NCI-H146 treated with DMSO at 0.1 percent for 48 hours (cell line): Measurements from ENCODE around the gene DOP1A.
"Not testable (repeated sequence)": the region's sequence is repeated elsewhere in the genome, so short reads cannot be mapped to it uniquely, and the experiment has no call there.

Source experiments
- DNase-seq: peaks from one replicate; lab custom pipeline; 2025; ENCODE audit not compliant: unreplicated experiment; lab: John Stamatoyannopoulos, UW

DOP1A gene

DNA sequence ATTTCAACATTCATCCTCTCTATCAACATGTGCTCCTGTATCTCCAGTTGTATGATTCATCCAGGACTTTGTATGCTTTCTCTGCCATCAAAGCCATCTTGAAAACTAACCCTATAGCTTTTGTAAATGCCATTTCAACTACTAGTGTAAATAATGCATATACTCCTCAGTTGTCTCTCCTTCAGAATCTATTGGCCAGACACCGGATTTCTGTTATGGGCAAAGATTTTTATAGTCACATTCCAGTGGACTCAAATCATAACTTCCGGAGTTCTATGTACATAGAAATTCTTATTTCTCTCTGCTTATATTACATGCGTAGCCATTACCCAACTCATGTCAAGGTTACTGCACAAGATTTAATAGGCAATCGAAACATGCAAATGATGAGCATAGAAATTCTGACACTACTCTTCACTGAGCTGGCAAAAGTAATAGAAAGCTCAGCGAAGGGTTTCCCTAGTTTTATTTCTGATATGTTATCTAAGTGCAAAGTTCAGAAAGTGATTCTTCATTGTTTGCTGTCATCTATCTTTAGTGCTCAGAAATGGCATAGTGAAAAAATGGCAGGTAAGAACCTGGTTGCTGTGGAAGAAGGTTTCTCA, 70.7 kb downstream of the DOP1A start:
- no peak for DNase-seq

DNA sequence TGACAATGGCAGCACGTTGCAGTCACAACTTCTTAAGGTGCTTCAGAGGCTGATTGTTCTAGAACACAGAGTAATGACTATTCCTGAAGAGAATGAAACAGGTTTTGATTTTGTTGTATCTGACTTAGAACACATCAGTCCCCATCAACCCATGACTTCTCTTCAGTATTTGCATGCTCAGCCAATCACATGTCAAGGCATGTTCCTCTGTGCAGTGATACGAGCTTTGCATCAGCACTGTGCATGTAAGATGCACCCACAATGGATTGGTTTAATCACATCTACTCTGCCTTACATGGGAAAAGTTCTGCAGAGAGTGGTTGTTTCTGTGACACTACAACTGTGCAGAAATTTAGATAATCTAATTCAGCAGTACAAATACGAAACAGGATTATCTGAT, 71.3 kb downstream of the DOP1A start:
- DNase-seq: no peak

DNA sequence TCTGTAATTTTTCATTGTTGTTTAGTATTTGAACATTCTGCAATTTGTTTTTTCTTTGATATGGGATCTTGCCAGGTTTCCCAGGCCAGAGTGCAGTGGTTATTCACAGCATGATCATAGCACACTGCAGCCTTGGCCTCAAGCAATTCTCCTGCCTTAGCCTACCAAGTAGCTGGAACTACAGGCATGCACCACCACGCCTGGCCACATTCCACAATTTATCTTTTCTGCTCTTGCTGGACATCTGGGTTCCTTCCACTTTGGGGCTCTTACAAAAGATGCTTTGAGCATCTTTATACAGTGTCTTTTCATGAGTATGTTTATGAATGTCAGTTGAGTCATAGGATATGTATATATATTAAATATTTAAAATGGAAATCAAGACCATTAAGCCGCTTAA, 83.6 kb downstream of the DOP1A start:
- no peak for DNase-seq

DNA sequence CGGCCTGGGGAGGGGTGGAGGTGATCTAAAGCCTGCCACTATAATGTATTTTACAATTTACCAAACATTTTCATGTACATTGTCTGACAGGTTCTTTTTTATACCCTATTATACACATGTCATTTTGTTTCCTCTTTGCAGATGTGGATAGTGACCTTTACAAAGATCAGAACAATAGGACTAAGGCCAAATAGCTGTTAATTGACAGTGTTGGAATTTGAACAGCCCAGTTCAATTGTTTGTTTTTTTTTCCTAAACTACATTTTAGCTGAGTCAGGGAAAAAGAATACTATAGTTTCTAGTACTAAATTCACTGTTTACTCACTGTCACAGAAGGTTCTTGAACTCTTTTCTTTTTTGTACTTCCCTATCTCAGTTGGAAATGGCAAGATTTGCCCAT, 85.4 kb downstream of the DOP1A start:
- DNase-seq: no peak

- DNase-seq: peak; percentile 18
These were observed 86.5 kb downstream of the DOP1A start for GRCh38 chr6:83153883-83154521.

DNA sequence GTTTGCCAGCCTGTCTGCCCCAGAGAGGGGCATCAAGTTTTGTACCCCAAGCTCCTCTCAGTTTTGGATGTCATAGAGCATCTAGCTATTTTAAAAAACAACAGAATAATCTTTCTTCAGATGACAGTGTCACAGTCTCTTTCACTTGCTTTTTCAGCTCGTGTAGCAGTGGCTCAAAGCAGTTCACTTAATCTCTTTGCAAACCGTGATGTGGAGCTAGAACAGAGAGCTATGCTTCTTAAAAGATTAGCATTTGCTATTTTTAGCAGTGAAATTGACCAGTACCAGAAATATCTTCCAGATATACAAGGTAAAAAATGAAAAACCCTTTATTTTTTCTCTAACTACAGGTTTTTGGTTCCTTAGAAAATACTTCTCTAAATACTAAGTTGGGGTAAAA, 88.3 kb downstream of the DOP1A start:
- no peak for DNase-seq

DNA sequence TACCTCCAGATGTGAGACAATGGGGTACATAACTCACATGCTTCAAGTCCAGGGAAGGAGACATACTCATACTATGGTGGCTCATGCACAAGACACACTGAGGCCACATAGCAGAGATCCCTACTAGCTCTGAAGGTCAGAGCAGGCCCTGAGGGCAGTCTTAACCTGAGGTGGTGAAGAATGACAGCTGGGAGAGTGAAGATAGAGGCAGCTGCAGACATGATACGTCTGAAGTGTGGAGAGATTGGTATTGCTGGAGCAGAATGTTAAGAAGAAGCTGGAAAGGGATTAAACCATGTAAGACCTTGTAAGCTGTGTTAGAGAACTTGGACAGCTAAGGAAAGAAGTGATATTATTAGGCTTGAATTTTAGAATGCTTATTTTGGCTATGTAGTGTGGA, 92.7 kb downstream of the DOP1A start:
- no peak for DNase-seq

DNA sequence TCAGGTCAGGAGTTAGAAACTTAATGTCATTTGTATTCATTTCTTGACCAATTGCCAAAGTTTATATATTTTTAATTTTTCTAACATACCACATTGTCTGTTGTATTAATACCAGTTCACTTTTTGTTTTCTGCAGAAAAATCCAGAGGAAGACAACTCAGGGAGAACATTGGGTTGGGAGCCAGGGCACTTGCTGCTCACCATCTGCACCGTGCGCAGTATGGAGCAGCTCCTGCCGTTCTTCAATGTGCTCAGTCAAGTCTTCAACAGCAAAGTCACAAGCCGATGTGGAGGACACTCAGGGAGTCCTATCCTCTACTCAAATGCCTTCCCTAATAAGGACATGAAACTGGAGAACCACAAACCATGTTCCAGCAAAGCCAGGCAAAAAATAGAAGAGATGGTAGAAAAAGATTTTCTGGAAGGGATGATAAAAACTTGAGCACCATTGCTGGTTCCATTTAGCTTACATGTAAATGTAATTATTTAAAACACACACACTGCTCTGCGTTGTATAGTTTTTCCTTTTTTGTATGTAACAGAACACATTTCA, 100.3 kb downstream of the DOP1A start:
- no peak for DNase-seq

DNA sequence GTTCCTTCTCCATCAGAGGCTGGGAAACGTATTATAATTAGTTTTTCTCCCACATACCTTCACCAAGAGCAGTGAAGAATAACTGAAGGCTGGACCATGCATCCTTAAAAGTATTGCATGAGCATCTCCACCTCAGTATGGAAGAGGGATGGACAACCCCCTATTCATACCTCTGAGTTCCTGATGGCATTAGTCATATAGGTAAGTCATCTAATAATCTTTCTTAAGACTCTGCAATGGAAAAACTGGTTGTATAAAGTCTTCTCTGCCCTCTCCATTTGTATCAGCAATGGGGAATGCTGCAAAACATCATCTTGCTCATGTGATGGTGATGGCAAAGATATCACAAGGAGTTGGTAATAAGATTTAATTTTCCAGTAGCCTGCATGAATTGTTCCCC, 101.1 kb downstream of the DOP1A start:
- no peak for DNase-seq

DNA sequence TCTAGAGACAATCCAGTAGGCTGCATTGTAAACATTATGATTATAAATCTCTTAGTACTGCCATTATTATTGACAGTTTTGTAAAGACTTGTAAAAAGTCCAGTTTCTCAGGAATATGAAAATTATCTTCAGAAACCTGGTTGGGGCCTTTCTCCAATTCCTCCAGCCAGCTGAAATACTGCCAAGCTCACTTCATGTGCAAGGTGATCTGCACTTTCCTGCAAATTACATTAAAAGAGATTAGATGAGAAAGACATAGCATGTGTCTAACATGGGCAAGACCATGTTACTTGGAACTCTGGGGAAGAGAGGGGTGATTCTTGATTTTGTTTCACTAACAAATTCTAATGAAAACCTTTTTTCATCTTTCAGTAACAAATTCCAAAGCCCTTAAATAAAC, 101.6 kb downstream of the DOP1A start:
- DNase-seq: no peak

GRCh38 chr6:83169511-83169910, 102.0 kb downstream of the DOP1A start:
- DNase-seq: no peak

DNA sequence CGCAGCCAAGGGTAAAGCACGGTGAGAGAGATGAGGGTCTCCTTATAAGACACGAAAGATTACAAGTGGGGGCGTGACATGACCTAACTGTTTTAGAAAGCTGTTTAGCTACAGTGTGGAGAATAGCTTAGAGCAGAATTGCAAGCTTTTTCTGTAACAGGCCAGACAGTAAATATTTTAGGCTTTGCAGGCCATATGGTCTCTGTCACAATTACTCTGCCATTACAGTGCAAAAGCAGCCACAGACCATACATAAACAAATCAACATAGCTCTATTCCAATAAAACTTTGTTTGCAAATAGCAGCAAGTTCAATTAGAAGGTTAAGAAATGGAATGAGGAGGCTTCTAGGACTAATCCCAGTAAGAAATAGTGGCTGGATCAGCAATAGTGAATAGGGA, 108.8 kb downstream of the DOP1A start:
- no peak for DNase-seq

- no peak for DNase-seq
These were observed 113.0 kb downstream of the DOP1A start for GRCh38 chr6:83180426-83180950.

GRCh38 chr6:83182114-83182513, 114.6 kb downstream of the DOP1A start:
- DNase-seq: no peak

GRCh38 chr6:83183082-83183828, 115.8 kb downstream of the DOP1A start:
- no peak for DNase-seq

- DNase-seq: no peak
These were observed 117.6 kb downstream of the DOP1A start for GRCh38 chr6:83185096-83185495.

DNA sequence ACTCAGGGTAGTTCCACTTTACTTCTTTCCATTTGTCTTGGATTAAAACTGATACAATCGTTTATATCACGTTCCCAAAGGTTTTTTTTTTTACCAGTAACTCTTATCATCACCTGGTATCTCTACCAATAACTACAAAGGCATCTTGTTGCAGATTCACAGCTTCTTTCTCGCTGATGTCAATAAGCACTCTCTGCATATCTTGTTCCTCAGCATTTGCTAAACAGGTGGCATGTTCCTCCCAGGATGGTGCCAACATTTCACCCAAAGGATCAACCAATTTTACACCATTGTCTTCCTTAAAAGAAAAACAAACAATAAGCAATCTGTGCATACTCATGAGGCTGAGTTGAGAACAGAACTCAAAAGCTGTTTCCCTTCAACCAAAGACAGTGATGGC, 121.0 kb downstream of the DOP1A start:
- DNase-seq: no peak

DNA sequence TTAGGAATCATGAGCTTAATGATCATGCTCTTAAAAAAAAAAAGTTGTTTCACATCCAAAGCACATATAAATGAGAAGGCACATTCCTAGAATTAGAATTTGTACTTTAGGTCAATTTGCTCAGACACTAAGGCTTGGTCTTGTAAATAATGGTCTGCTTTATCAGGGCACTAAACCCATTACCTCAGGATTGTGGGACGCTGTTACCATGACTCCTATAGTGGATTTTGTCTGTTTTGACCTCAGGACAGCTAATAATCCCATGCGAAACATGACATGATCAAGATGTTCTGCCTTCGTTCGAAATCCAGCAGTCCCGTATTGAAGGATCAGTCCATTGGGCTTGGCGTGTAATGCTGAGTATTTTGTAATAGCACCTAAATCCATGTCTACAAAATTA, 123.2 kb downstream of the DOP1A start:
- DNase-seq: no peak

DNA sequence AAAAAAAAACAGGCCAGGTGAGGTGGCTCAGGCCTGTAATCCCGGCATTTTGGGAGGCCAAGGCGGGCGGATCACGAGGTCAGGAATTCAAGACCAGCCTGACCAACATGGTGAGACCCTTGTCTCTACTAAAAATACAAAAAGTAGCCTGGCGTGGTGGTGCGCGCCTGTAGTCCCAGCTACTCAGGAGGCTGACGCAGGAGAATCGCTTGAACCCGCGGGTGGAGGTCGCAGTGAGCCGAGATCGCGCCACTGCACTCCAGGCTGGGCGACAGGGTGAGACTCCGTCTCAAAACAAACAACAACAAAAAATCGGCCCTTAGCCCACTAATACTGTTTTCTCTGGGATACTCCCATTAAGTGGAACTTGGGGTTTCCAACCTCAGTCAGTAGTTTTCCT, 124.5 kb downstream of the DOP1A start:
- DNase-seq: not testable (repeated sequence)

- no peak for DNase-seq
These were observed 125.0 kb downstream of the DOP1A start for GRCh38 chr6:83192456-83192855.

DNA sequence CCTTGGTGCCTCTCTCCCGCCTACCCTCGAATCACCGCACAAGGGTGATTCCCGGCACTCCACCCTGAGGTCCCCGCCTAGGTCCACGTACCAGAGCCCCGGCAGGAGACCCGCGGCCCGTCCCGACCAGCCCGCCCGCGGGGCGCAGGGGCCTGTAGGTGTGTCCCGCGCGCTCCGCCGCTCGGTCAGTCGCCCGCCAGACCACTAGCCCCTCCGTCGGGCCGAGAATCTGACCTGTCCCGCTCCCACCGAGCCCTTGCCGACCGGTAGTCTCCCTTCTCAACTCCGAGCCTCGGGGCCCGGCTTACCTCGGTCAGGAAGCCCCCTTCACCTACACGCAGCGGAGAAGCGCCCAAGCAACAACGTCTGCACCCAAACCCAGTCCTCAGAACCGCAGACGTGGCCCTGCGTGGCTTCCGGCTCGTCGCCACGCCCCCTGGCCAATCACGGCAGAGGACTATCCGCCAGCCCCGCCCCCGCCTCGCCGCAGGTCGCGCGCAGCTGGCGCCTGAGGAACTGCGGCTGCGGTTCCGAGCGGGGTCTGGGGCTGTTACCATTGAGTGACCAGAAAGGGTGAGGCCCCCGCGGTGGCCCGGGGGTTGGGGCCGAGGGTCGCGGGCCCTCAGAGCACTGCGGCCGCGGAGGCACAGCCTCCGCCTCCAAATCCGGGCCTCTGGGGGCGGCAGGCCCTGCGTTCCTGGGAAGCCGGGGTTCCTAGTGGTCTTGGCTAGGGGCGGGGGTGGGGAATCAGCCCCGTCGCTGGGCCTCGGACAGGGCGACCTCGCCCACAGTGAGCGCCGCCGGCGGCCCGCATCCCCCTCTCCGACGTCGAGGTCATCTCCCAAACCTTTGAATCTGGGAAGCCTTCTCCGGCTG, 125.6 kb downstream of the DOP1A start, which contains the start of the genes PGM3 and RWDD2A:
Gene PGM3 (minus strand): TSS at position 395 of the 876 bp plus-strand sequence. CDS start 2,253 bp downstream, outside the sequence.
Gene RWDD2A (plus strand): TSS at position 487 of the 876 bp plus-strand sequence. CDS start 1,095 bp downstream, outside the sequence.
- peak; percentile 79 for DNase-seq
